Measurements from ENCODE around the gene IL1RL2. TPM values are rescaled to one million over a fixed set of nuclear protein-coding genes. Genes with fewer than 3 reads are reported as not detected.

The IL1RL2 gene
- total RNA-seq, 1 experiment from 2014 or later: not detected

GRCh38 chr2:102268510-102269199 is 81.8 kb downstream of the IL1RL2 start:
- no peak overlapping the region for H3K4me3 Mint-ChIP-seq

More at GRCh38 chr2:102268510-102269199, 81.8 kb downstream of the IL1RL2 start:
- no peak overlapping the region for H3K27ac Mint-ChIP-seq
- H3K36me3 Mint-ChIP-seq: no peaks in the 10 kb centered on the region
- POLR2A ChIA-PET: no interaction called here
- TF ChIP-seq ATF6 (CRISPR knock-in tag; IDR thresholded peaks at IDR 0.05) (no peak), ZNF416 (CRISPR knock-in tag; IDR thresholded peaks at IDR 0.05) (no peak), SP1 (CRISPR knock-in tag; conservative IDR thresholded peaks at IDR 0.05) (no peak), NR1H2 (CRISPR knock-in tag; IDR thresholded peaks at IDR 0.05) (no peak), ZNF532 (CRISPR knock-in tag; IDR thresholded peaks at IDR 0.05; ENCODE audit: borderline replicate concordance) (no peak), ZBTB21 (CRISPR knock-in tag; IDR thresholded peaks at IDR 0.05; ENCODE audit: borderline replicate concordance) (no peak), MLX (CRISPR knock-in tag; IDR thresholded peaks at IDR 0.05) (no peak), FOXP1 (CRISPR knock-in tag; IDR thresholded peaks at IDR 0.05; ENCODE audit: borderline replicate concordance) (no peak), TCF7 (CRISPR knock-in tag; IDR thresholded peaks at IDR 0.05; ENCODE audit: low read depth) (no peak), MAX (CRISPR knock-in tag; IDR thresholded peaks at IDR 0.05) (no peak), ATF3 (CRISPR knock-in tag; conservative IDR thresholded peaks at IDR 0.05) (no peak), PRDM15 (CRISPR knock-in tag; IDR thresholded peaks at IDR 0.05) (no peak), FOXP4 (CRISPR knock-in tag; IDR thresholded peaks at IDR 0.05) (no peak), E2F5 (CRISPR knock-in tag; IDR thresholded peaks at IDR 0.05) (no peak), ZNF396 (CRISPR knock-in tag; IDR thresholded peaks at IDR 0.05; ENCODE audit: borderline replicate concordance) (no peak), CBFB (CRISPR knock-in tag; IDR thresholded peaks at IDR 0.05; ENCODE audit: low read depth) (no peak), NR3C1 (CRISPR knock-in tag; conservative IDR thresholded peaks at IDR 0.05; ENCODE audit: low read depth) (no peak), NFYB (CRISPR knock-in tag; conservative IDR thresholded peaks at IDR 0.05; ENCODE audit: low read depth) (no peak)
- CTCF ChIA-PET: interaction anchor here (0.9 kb wide), 1 partner anchor 28 kb away, joined by 3 read pairs; no protein-coding TSS in a partner anchor
- H3K9me3 Mint-ChIP-seq: peaks cover 10% of the 10 kb centered on the region
- ATAC-seq (no peak), DNase-seq (ENCODE audit: low spot score) (no peak)
- H3K4me1 Mint-ChIP-seq: peaks cover 5% of the 10 kb centered on the region
- peaks cover 3% of the 10 kb centered on the region; the same call in 1 of the 2 replicates for H3K27me3 Mint-ChIP-seq (ENCODE audit: low read depth)
